Activated CD4-positive, alpha-beta T cell treated with anti-CD3 and anti-CD28 coated beads, Interleukin-2, amount 10 ng/mL, durations not matched to agents 7 days and 5 days (primary cell): Measurements from ENCODE around the gene FOXG1. TPM values are rescaled to one million over a fixed set of nuclear protein-coding genes. Genes with fewer than 3 reads are reported as not detected.

Experiments
- CTCF ChIA-PET: fragments of 350-600 bp; sonication (Branson Sonifier 250); formaldehyde crosslinking; loops from one replicate; lab custom pipeline; 2021; ENCODE audit warnings: antibody characterized with exemption; lab: Charles Lee
- POLR2A ChIA-PET: fragments of 350-600 bp; sonication (Branson Sonifier 250); formaldehyde crosslinking; loops from one replicate; lab custom pipeline; 2021; ENCODE audit warnings: antibody characterized with exemption; lab: Charles Lee
- DNase-seq: peaks from one replicate; pipeline ENCODE4 v3.0.0-alpha.2; 2020
- H3K27ac Mint-ChIP-seq: one replicate; pipeline ENCODE4 v1.8.0; 2021; ENCODE audit warnings: mild to moderate bottlenecking, moderate library complexity, mixed read lengths
- H3K27me3 Mint-ChIP-seq: one replicate; pipeline ENCODE4 v1.8.0; 2021; ENCODE audit warnings: mixed read lengths
- H3K36me3 Mint-ChIP-seq: one replicate; pipeline ENCODE4 v1.8.0; 2021; ENCODE audit warnings: low read depth, mixed read lengths
- H3K4me1 Mint-ChIP-seq: one replicate; pipeline ENCODE4 v1.8.0; 2021; ENCODE audit warnings: mixed read lengths
- H3K4me3 Mint-ChIP-seq: one replicate; pipeline ENCODE4 v1.8.0; 2021; ENCODE audit warnings: mild to moderate bottlenecking, moderate library complexity, mixed read lengths
- H3K9me3 Mint-ChIP-seq: one replicate; pipeline ENCODE4 v1.8.0; 2021; ENCODE audit warnings: mixed read lengths
- total RNA-seq, 2 experiments: library from RNA; stranded (reverse); gene quantifications; one replicate each; pipeline ENCODE4 v1.2.3, GENCODE V29; 2021

The FOXG1 gene
- total RNA-seq, 2 experiments from 2014 or later: not detected

DNA sequence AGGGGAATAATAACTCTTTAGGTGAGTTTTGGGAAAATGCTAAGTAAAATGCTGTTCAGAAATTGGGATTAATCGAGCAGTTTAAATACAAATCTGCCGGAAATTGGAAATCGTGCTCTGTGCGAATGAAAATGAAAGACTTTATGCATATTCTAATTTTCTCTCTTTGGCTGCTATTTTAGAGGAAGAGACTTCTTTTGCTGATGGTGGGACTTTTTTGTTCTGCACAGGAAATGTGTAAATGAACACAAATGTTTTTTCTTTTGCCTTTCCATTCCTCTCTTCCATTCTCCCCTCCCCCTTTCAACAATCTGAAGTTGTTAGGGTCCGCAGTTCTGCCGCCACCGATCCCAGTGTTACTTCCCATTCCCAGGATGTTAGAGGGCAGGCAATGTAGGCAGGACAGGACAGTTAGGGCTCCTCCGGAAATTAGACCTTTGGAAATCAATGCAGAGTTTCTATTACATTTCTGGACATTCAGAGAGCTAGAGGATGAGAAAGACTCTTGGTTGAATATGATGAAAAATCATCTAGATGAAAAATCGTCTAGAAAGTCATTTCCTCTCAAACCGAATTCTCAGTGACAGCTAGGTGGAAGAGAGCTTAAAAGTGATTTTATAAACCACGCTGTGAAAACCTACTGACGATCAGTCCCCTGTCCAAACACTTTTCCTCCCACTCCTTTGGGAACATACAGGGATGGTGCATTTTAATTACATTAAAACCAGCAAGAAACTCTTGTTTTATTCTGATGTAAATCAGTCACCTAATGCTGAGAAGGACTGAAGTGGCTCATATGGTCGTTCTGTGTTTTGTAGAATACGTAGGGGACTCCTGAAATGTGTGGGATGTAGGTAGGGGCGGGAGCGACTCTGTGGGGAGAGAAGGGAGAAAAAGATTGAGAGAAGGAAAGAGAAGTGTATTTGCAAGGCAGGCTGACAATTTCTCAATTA lies 17.8 kb downstream of the FOXG1 start:
- POLR2A ChIA-PET: no interaction called here

DNA sequence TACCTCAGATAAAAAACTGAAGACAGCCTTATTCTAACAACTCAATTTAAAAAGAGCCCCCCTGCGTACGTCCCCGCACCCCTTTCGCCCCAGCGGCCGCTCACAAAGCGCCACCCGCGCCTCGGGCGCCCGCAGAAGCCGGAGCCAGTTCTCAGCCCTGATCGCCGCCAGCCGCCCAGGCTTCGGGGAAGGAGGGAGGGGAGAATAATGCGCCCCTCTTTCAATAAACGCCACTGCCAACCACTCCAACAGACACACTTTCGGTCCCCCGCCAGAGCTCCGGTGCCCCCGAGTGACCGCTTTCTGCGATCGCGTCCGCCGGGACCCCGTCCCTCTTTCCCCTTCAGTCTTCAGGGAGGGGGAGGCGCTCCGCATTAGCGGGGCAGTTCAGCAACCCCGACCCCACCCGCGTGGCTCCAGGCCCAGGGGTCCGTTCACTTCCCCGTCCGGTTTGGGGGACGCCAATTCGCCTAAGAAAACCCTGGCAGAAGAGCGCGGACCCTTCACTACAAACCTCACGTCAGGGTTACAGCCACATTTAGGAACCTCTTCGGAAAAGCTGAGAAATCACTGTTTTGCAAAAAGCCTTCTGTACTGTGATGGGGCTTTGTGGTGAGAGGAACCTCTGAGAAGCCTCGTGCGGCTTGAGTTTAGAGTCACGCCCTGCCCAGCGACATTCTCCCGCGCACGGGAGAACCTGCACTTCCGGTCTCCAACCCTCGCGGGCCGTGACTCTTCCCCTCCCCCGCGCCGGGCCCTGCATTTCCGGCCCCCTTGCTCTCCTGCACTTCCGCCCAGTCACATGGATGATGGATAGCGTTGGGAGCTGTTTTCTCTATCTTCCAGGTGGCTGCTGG lies 18.7 kb downstream of the FOXG1 start:
- Mint-ChIP-seq H3K27ac (no peak overlapping the region), H3K4me3 (no peak overlapping the region), H3K27me3 (peaks cover 15% of the 10 kb centered on the region), H3K9me3 (peaks cover 13% of the 10 kb centered on the region), H3K36me3 (peaks cover 3% of the 10 kb centered on the region), H3K4me1 (peaks cover 2% of the 10 kb centered on the region)
- CTCF ChIA-PET: no interaction called here
- POLR2A ChIA-PET: no interaction called here
- no peak for DNase-seq

More for the DNA sequence above, 17.8 kb downstream of the FOXG1 start:
- no peak for DNase-seq
- H3K27ac Mint-ChIP-seq: no peak overlapping the region
- H3K4me3 Mint-ChIP-seq: no peak overlapping the region
- CTCF ChIA-PET: no interaction called here
- peaks cover 17% of the 10 kb centered on the region for H3K27me3 Mint-ChIP-seq
- H3K36me3 Mint-ChIP-seq: peaks cover 3% of the 10 kb centered on the region
- peaks cover 13% of the 10 kb centered on the region for H3K9me3 Mint-ChIP-seq
- H3K4me1 Mint-ChIP-seq: peaks cover 2% of the 10 kb centered on the region

DNA sequence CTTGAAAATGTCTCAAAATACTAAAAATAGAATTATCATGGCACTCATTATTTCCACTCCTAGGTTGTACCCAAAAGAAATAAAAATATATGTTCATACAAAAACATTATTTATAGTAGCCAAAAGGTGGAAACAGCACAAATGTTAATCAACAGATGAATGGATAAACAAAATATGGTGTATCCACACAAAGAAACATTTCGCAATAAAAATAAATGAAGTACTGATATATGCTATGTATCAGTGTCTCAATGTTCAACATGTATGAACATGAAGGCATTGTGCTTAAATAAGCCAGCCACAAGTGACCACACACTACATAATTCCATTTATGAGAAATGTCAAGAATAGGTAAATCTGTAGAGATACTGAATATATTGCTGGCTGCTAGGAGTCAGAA lies 40.9 kb downstream of the FOXG1 start:
- ChIA-PET POLR2A (no interaction called here), CTCF (no interaction called here)
- no peaks in the 10 kb centered on the region for H3K4me1 Mint-ChIP-seq
- no peak for DNase-seq
- H3K27ac Mint-ChIP-seq: no peak overlapping the region
- no peaks in the 10 kb centered on the region for H3K27me3 Mint-ChIP-seq
- peaks cover 12% of the 10 kb centered on the region for H3K9me3 Mint-ChIP-seq
- H3K36me3 Mint-ChIP-seq: no peaks in the 10 kb centered on the region
- H3K4me3 Mint-ChIP-seq: no peak overlapping the region

DNA sequence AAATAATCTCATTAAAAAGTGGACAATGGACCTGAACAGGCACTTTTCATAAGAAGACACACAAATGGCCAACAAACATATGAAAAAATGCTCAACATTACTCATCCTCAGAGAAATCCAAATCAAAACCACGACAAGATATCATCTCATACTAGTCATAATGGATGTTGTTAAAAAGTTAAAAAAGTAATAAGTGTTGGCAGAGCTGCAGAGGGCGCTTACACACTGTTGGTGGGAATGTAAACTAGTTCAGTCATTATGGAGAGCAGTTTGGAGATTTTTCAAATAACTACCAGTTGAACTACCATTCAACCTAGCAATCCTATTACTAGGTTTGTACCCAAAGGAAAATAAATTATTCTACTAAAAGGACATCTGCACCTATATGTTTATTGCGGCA lies 47.2 kb downstream of the FOXG1 start:
- Mint-ChIP-seq H3K4me1 (no peaks in the 10 kb centered on the region), H3K9me3 (peaks cover 7% of the 10 kb centered on the region), H3K27ac (no peak overlapping the region), H3K27me3 (no peaks in the 10 kb centered on the region), H3K36me3 (no peaks in the 10 kb centered on the region), H3K4me3 (no peak overlapping the region)
- ChIA-PET POLR2A (no interaction called here), CTCF (no interaction called here)
- DNase-seq: no peak
